Pons (tissue), 1 donor: ENCODE data around the gene STRBP.
A peak's percentile ranks its signal among the peaks of the same experiment; 100 is the strongest.
"Not testable (repeated sequence)": the region's sequence is repeated elsewhere in the genome, so short reads cannot be mapped to it uniquely, and the experiment has no call there.

Experiments used
- DNase-seq: peaks from one replicate; pipeline ENCODE4 v3.0.0-alpha.2; 2016; ENCODE audit warnings: low spot score

Gene STRBP

GRCh38 chr9:123249162-123249561 lies 19.2 kb downstream of the STRBP start:
- not testable (repeated sequence) for DNase-seq

GRCh38 chr9:123248630-123249029 lies 19.8 kb downstream of the STRBP start:
- DNase-seq, result no peak

GRCh38 chr9:123246534-123246933 lies 21.9 kb downstream of the STRBP start:
- DNase-seq, result no peak

- DNase-seq, result no peak
These were observed 28.7 kb downstream of the STRBP start for GRCh38 chr9:123239726-123240125.

- DNase-seq, result no peak
These were observed 30.0 kb downstream of the STRBP start for GRCh38 chr9:123238365-123238764.

GRCh38 chr9:123237220-123237619 lies 31.2 kb downstream of the STRBP start:
- DNase-seq, result no peak

GRCh38 chr9:123235448-123235847 lies 32.9 kb downstream of the STRBP start:
- no peak for DNase-seq

- DNase-seq, result no peak
These were observed 33.5 kb downstream of the STRBP start for GRCh38 chr9:123234853-123235252.

GRCh38 chr9:123232332-123232731 lies 36.1 kb downstream of the STRBP start:
- DNase-seq, result no peak

- DNase-seq, result no peak
These were observed 37.0 kb downstream of the STRBP start for GRCh38 chr9:123231421-123231820.

GRCh38 chr9:123228967-123229366 lies 39.4 kb downstream of the STRBP start:
- no peak for DNase-seq

GRCh38 chr9:123225995-123226394 lies 42.4 kb downstream of the STRBP start:
- no peak for DNase-seq

GRCh38 chr9:123225374-123225813 lies 43.0 kb downstream of the STRBP start:
- peak; percentile 57 for DNase-seq

- no peak for DNase-seq
These were observed 48.3 kb downstream of the STRBP start for GRCh38 chr9:123220127-123220526.

GRCh38 chr9:123218831-123219230 lies 49.6 kb downstream of the STRBP start:
- DNase-seq, result no peak

- DNase-seq, result no peak
These were observed 51.2 kb downstream of the STRBP start for GRCh38 chr9:123217128-123217654.

GRCh38 chr9:123216251-123216797 lies 52.1 kb downstream of the STRBP start:
- DNase-seq, result no peak

- no peak for DNase-seq
These were observed 57.3 kb downstream of the STRBP start for GRCh38 chr9:123211081-123211480.

- no peak for DNase-seq
These were observed 59.7 kb downstream of the STRBP start for GRCh38 chr9:123208626-123209174.

- DNase-seq, result no peak
These were observed 62.3 kb downstream of the STRBP start for GRCh38 chr9:123206065-123206464.

GRCh38 chr9:123201083-123201482 lies 67.3 kb downstream of the STRBP start:
- no peak for DNase-seq

GRCh38 chr9:123200469-123200868 lies 67.9 kb downstream of the STRBP start:
- DNase-seq, result not testable (repeated sequence)

GRCh38 chr9:123196124-123196523 lies 72.3 kb downstream of the STRBP start:
- DNase-seq, result no peak

GRCh38 chr9:123194023-123194422 lies 74.4 kb downstream of the STRBP start:
- DNase-seq, result no peak
